ENCODE results near the gene KDM5D. TPM values are rescaled to one million over a fixed set of nuclear protein-coding genes. Genes with fewer than 3 reads are reported as not detected.

KDM5D gene
- 10 to 100 TPM; 31.0 to 31.3 TPM for total RNA-seq

- H3K36me3 Mint-ChIP-seq (ENCODE audit: low read depth), result peaks cover 42% of the 10 kb centered on the region
- no peaks in the 10 kb centered on the region for H3K27me3 Mint-ChIP-seq
- peak within 1 kb of the TSS; percentile 92 for H3K27ac Mint-ChIP-seq
- H3K4me1 Mint-ChIP-seq, result peaks cover 3% of the 10 kb centered on the region
- H3K9me3 Mint-ChIP-seq, result no peaks in the 10 kb centered on the region
- H3K4me3 Mint-ChIP-seq, result peak within 1 kb of the TSS; percentile 88
- peak; percentile 75 for ATAC-seq (replicated peaks)
Measured at GRCh38 chrY:19744381-19745378, at the start of gene KDM5D. Gene KDM5D, minus strand, starts transcription at chrY:19744726. Its CDS starts 192 bp downstream, at chrY:19744534.

GRCh38 chrY:19768375-19768774 lies 23.8 kb upstream of the KDM5D start:
- ATAC-seq (replicated peaks), result no peak
- Mint-ChIP-seq H3K27ac (no peak overlapping the region), H3K4me1 (no peaks in the 10 kb centered on the region), H3K9me3 (no peaks in the 10 kb centered on the region), H3K36me3 (ENCODE audit: low read depth) (no peaks in the 10 kb centered on the region), H3K4me3 (no peak overlapping the region), H3K27me3 (no peaks in the 10 kb centered on the region)

GRCh38 chrY:19743331-19743730 lies 1.2 kb downstream of the KDM5D start:
- no peaks in the 10 kb centered on the region for H3K9me3 Mint-ChIP-seq
- H3K4me3 Mint-ChIP-seq, result peak overlapping the region; percentile 88
- peaks cover 56% of the 10 kb centered on the region for H3K36me3 Mint-ChIP-seq (ENCODE audit: low read depth)
- H3K27ac Mint-ChIP-seq, result peak overlapping the region; percentile 75
- H3K27me3 Mint-ChIP-seq, result no peaks in the 10 kb centered on the region
- H3K4me1 Mint-ChIP-seq, result peaks cover 9% of the 10 kb centered on the region
- ATAC-seq (replicated peaks), result no peak

GRCh38 chrY:19742153-19742552 lies 2.4 kb downstream of the KDM5D start:
- H3K4me3 Mint-ChIP-seq, result peak overlapping the region; percentile 88
- peak; percentile 74 for ATAC-seq (replicated peaks)
- peak overlapping the region; percentile 75 for H3K27ac Mint-ChIP-seq

GRCh38 chrY:19734425-19734824 lies 10.1 kb downstream of the KDM5D start:
- Mint-ChIP-seq H3K4me3 (no peak overlapping the region), H3K27ac (peak overlapping the region; percentile 61), H3K27me3 (no peaks in the 10 kb centered on the region), H3K36me3 (ENCODE audit: low read depth) (peaks cover 93% of the 10 kb centered on the region), H3K9me3 (no peaks in the 10 kb centered on the region), H3K4me1 (peaks cover 10% of the 10 kb centered on the region)
- ATAC-seq (replicated peaks), result no peak

More at GRCh38 chrY:19742153-19742552, 2.4 kb downstream of the KDM5D start:
- H3K4me1 Mint-ChIP-seq, result peaks cover 9% of the 10 kb centered on the region
- H3K27me3 Mint-ChIP-seq, result no peaks in the 10 kb centered on the region
- no peaks in the 10 kb centered on the region for H3K9me3 Mint-ChIP-seq
- H3K36me3 Mint-ChIP-seq (ENCODE audit: low read depth), result peaks cover 63% of the 10 kb centered on the region

- H3K9me3 Mint-ChIP-seq, result no peaks in the 10 kb centered on the region
- no peak overlapping the region for H3K27ac Mint-ChIP-seq
- ATAC-seq (replicated peaks), result no peak
- no peak overlapping the region for H3K4me3 Mint-ChIP-seq
- peaks cover 10% of the 10 kb centered on the region for H3K4me1 Mint-ChIP-seq
- H3K36me3 Mint-ChIP-seq (ENCODE audit: low read depth), result peaks cover 97% of the 10 kb centered on the region
- no peaks in the 10 kb centered on the region for H3K27me3 Mint-ChIP-seq
Measured at GRCh38 chrY:19717950-19718349, 26.6 kb downstream of the KDM5D start.

- no peak for ATAC-seq (replicated peaks)
- no peak overlapping the region for H3K27ac Mint-ChIP-seq
- peaks cover 96% of the 10 kb centered on the region for H3K36me3 Mint-ChIP-seq (ENCODE audit: low read depth)
Measured at GRCh38 chrY:19717146-19717545, 27.4 kb downstream of the KDM5D start.

GRCh38 chrY:19715226-19715625 lies 29.3 kb downstream of the KDM5D start:
- Mint-ChIP-seq H3K4me1 (peaks cover 7% of the 10 kb centered on the region), H3K27me3 (no peaks in the 10 kb centered on the region), H3K27ac (no peak overlapping the region), H3K36me3 (ENCODE audit: low read depth) (peaks cover 87% of the 10 kb centered on the region), H3K4me3 (no peak overlapping the region), H3K9me3 (no peaks in the 10 kb centered on the region)
- ATAC-seq (replicated peaks), result no peak

More at GRCh38 chrY:19717146-19717545, 27.4 kb downstream of the KDM5D start:
- no peak overlapping the region for H3K4me3 Mint-ChIP-seq
- no peaks in the 10 kb centered on the region for H3K9me3 Mint-ChIP-seq
- H3K27me3 Mint-ChIP-seq, result no peaks in the 10 kb centered on the region
- H3K4me1 Mint-ChIP-seq, result peaks cover 10% of the 10 kb centered on the region

- no peak overlapping the region for H3K4me3 Mint-ChIP-seq
- H3K27ac Mint-ChIP-seq, result peak overlapping the region; percentile 44
- H3K4me1 Mint-ChIP-seq, result peaks cover 7% of the 10 kb centered on the region
- H3K36me3 Mint-ChIP-seq (ENCODE audit: low read depth), result peaks cover 88% of the 10 kb centered on the region
- ATAC-seq (replicated peaks), result no peak
- no peaks in the 10 kb centered on the region for H3K9me3 Mint-ChIP-seq
- no peaks in the 10 kb centered on the region for H3K27me3 Mint-ChIP-seq
Measured at GRCh38 chrY:19713430-19713829, 31.1 kb downstream of the KDM5D start.

GRCh38 chrY:19706273-19706672 lies 38.3 kb downstream of the KDM5D start:
- Mint-ChIP-seq H3K4me1 (peaks cover 5% of the 10 kb centered on the region), H3K27me3 (no peaks in the 10 kb centered on the region), H3K36me3 (ENCODE audit: low read depth) (peaks cover 100% of the 10 kb centered on the region), H3K9me3 (peaks cover 1% of the 10 kb centered on the region), H3K4me3 (no peak overlapping the region), H3K27ac (no peak overlapping the region)
- no peak for ATAC-seq (replicated peaks)

GRCh38 chrY:19698495-19698894 lies 46.0 kb downstream of the KDM5D start:
- Mint-ChIP-seq H3K9me3 (peaks cover 13% of the 10 kb centered on the region), H3K4me1 (peaks cover 5% of the 10 kb centered on the region), H3K27me3 (no peaks in the 10 kb centered on the region), H3K36me3 (ENCODE audit: low read depth) (peaks cover 94% of the 10 kb centered on the region), H3K4me3 (no peak overlapping the region), H3K27ac (no peak overlapping the region)
- ATAC-seq (replicated peaks), result no peak

GRCh38 chrY:19680821-19681220 lies 63.7 kb downstream of the KDM5D start:
- no peak overlapping the region for H3K27ac Mint-ChIP-seq
- ATAC-seq (replicated peaks), result no peak
- no peak overlapping the region for H3K4me3 Mint-ChIP-seq
- no peaks in the 10 kb centered on the region for H3K36me3 Mint-ChIP-seq (ENCODE audit: low read depth)
- H3K27me3 Mint-ChIP-seq, result no peaks in the 10 kb centered on the region
- H3K9me3 Mint-ChIP-seq, result no peaks in the 10 kb centered on the region
- no peaks in the 10 kb centered on the region for H3K4me1 Mint-ChIP-seq

Data from activated T-helper 17 cell treated with anti-CD3 and anti-CD28 coated beads, Interleukin-2, amount 50 U/mL, for 72 hours (primary cell).